Adipocyte (in vitro differentiated cells): ENCODE results near the gene EPB41L1.

Experiments
- DNase-seq: peaks from one replicate; pipeline ENCODE4 v3.0.0-alpha.2; 2015; ENCODE audit warnings: low read depth
- H3K27me3 ChIP-seq: replicated peaks from 2 replicates; pipeline ENCODE4 v1.7.0; 2013; ENCODE audit warnings: mild to moderate bottlenecking, low read length, moderate library complexity; ENCODE audit not compliant: control insufficient read depth, insufficient read depth
- H3K36me3 ChIP-seq: 2 replicates; pipeline ENCODE4 v1.7.0; 2013; ENCODE audit warnings: low read length, mild to moderate bottlenecking, moderate library complexity; ENCODE audit not compliant: control insufficient read depth, insufficient read depth, severe bottlenecking
- H3K4me1 ChIP-seq: 2 replicates; pipeline ENCODE4 v1.7.0; 2013; ENCODE audit warnings: mild to moderate bottlenecking, low read length, moderate library complexity; ENCODE audit not compliant: control insufficient read depth, insufficient read depth
- H3K4me3 ChIP-seq: 2 replicates; pipeline ENCODE4 v1.7.0; 2013; ENCODE audit warnings: mild to moderate bottlenecking, low read length, moderate library complexity
- H3K9ac ChIP-seq: 2 replicates; pipeline ENCODE4 v1.7.0; 2013; ENCODE audit warnings: mild to moderate bottlenecking, low read length, moderate library complexity
- H3K9me3 ChIP-seq: 2 replicates; pipeline ENCODE4 v1.7.0; 2013; ENCODE audit warnings: mild to moderate bottlenecking, low read length, moderate library complexity; ENCODE audit not compliant: control insufficient read depth

EPB41L1 gene

DNA sequence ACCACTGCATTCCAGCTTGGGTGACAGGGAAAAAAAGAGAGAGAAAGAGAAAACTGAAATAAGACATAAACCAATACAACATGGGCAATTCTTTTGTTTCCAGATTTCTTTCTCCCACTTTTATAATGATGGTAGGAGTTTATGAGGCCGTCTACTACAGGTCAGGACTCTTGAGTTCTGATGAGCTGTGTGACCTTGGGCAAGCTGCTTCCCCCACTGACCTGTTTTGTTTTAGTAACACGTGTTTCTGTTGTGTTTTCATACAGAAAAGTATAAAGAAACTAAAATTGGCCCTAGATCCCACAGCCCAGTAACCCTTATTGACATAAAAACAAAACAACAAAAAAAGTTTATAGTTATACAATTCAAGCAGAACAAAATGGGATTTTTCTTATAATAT, 58.8 kb downstream of the EPB41L1 start:
- Histone ChIP-seq H3K4me1 (no peaks in the 10 kb centered on the region), H3K9me3 (no peaks in the 10 kb centered on the region), H3K4me3 (no peak overlapping the region), H3K27me3 (no peaks in the 10 kb centered on the region), H3K9ac (no peak overlapping the region), H3K36me3 (peaks cover 26% of the 10 kb centered on the region)
- no peak for DNase-seq

DNA sequence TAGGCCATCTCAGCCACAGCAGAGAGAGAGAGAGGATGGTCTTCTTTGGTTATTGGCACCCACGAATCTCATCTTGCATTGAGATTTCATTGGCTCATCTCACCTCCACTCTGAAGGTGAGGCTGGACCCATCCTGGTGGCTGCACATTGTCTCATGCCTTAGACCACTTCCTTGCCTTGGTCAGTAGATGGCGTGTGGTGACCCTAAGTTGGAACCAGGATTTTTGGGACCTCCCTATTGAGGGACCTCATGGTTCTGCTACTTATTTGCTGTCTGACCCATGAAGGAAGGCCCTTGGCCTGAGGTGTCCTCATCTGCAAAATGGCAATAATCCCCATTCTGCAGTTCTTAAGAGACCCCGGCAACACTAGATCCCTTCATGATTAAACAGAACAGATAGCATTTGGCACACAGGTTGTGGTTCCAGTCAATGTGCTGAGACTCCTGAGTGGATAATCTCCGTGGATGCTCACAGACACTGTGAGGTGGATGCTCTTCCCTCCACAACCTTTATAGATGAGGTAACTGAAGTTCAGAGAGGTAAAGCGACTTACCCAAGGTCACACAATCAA, 60.2 kb downstream of the EPB41L1 start:
- peak; percentile 55 for DNase-seq
- no peaks in the 10 kb centered on the region for H3K4me1 ChIP-seq
- H3K4me3 ChIP-seq = no peak overlapping the region
- peaks cover 25% of the 10 kb centered on the region for H3K36me3 ChIP-seq
- no peaks in the 10 kb centered on the region for H3K9me3 ChIP-seq
- no peak overlapping the region for H3K9ac ChIP-seq
- H3K27me3 ChIP-seq = no peaks in the 10 kb centered on the region

GRCh38 chr20:36215778-36216177, 61.2 kb downstream of the EPB41L1 start:
- H3K4me1 ChIP-seq = no peaks in the 10 kb centered on the region
- H3K27me3 ChIP-seq = no peaks in the 10 kb centered on the region
- H3K4me3 ChIP-seq = no peak overlapping the region
- H3K9ac ChIP-seq = no peak overlapping the region
- H3K36me3 ChIP-seq = peaks cover 31% of the 10 kb centered on the region
- no peaks in the 10 kb centered on the region for H3K9me3 ChIP-seq
- no peak for DNase-seq

DNA sequence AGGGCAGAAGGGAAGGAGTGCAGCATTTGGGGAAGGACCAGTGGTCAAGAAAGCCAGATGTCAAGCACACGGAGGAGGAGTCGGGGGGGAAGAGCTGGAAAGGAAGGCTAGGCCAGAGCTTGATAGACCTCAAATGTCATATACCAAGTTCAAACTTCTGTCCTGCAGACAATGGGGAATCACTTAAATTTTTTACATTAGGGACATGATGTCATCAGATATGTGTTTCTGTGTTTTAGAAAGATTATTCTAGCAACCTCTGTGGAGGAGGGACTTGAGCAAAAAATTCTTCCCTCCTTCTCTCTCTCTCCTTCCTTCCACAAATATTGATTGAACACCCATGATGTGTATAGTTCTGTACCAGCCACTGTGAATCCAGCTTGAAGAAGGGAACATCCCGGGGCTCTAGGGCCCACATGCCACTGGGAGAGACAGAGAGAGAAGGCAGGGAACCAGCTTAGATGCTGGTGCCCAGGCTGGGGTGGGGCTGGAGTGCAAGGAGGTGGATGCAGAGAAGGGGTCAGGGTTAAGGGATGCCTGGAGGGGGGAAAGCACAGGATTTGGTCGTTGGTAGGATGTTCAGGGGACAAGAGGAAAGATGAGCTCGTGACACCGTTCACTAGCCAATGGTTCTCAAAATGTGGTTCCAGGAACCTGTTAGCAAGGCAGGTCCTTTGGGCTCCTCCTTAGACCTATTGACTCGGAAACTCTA, 61.9 kb downstream of the EPB41L1 start:
- no peaks in the 10 kb centered on the region for H3K27me3 ChIP-seq
- no peak for DNase-seq
- H3K4me1 ChIP-seq = no peaks in the 10 kb centered on the region
- no peaks in the 10 kb centered on the region for H3K9me3 ChIP-seq
- no peak overlapping the region for H3K4me3 ChIP-seq
- H3K36me3 ChIP-seq = peaks cover 33% of the 10 kb centered on the region
- H3K9ac ChIP-seq = no peak overlapping the region

- Histone ChIP-seq H3K36me3 (peaks cover 33% of the 10 kb centered on the region), H3K4me1 (no peaks in the 10 kb centered on the region)
- no peak for DNase-seq
These were observed 62.7 kb downstream of the EPB41L1 start for GRCh38 chr20:36217226-36217625.

DNA sequence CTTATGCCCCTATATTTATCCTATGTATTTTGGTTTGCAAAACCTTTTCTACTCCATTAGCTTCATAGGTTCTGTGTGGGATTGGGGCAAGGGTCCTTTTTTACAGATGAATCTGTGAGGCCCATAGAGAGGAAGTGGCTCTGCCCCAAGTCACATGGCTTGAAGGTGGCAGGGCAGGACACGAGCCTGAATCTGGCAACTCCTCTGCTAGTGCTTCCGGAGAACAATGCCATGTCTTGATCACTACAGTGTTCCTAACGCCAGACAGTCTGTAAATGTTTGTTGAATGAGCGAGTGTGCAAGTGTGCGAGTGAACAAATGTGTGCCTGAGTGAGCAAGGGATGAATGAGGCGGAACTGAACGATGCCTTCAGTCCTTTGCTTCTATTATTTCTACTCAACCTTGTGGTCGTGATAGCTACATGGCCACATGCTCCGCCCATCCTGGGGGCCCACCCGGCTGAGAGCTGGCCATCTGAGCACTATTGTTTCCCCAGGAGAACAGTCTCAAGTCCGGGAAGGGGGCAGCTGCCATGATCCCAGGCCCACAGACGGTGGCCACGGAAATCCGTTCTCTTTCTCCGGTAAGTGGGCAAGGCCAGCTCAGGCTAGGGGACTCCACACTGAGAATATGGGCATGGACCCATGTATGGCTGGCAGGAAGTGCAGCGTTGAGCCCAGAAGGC, 64.0 kb downstream of the EPB41L1 start:
- H3K9ac ChIP-seq = no peak overlapping the region
- no peaks in the 10 kb centered on the region for H3K9me3 ChIP-seq
- no peaks in the 10 kb centered on the region for H3K27me3 ChIP-seq
- no peaks in the 10 kb centered on the region for H3K4me1 ChIP-seq
- no peak for DNase-seq
- peaks cover 33% of the 10 kb centered on the region for H3K36me3 ChIP-seq
- H3K4me3 ChIP-seq = no peak overlapping the region

More at GRCh38 chr20:36217226-36217625, 62.7 kb downstream of the EPB41L1 start:
- Histone ChIP-seq H3K9ac (no peak overlapping the region), H3K9me3 (no peaks in the 10 kb centered on the region), H3K4me3 (no peak overlapping the region), H3K27me3 (no peaks in the 10 kb centered on the region)

- Histone ChIP-seq H3K9ac (no peak overlapping the region), H3K4me1 (no peaks in the 10 kb centered on the region), H3K36me3 (peaks cover 31% of the 10 kb centered on the region), H3K9me3 (no peaks in the 10 kb centered on the region), H3K4me3 (no peak overlapping the region), H3K27me3 (no peaks in the 10 kb centered on the region)
- DNase-seq = no peak
These were observed 65.2 kb downstream of the EPB41L1 start for GRCh38 chr20:36219671-36220220.

DNA sequence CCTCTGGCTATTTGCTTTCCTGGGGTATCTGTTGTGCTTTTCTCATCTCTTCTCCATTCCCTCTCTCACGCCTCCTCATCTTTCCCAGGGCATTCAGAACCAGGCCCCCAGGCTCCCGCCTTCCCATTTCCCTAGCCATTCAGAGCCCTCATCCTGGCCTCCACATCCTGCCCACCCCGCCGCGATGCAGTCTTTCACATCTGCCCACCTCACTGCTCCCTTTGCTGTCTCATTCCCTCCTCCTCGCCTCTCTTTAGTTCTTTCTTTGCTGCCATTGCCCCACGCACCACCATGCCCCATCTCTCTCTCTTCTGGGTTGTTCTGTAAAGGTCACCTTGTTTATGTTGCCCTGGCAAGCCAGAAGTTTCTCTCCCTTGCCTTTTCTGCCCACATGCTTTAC, 71.1 kb downstream of the EPB41L1 start:
- H3K9ac ChIP-seq = no peak overlapping the region
- peaks cover 29% of the 10 kb centered on the region for H3K36me3 ChIP-seq
- H3K9me3 ChIP-seq = no peaks in the 10 kb centered on the region
- H3K27me3 ChIP-seq = no peaks in the 10 kb centered on the region
- DNase-seq = no peak
- H3K4me1 ChIP-seq = no peaks in the 10 kb centered on the region
- no peak overlapping the region for H3K4me3 ChIP-seq

- Histone ChIP-seq H3K36me3 (peaks cover 23% of the 10 kb centered on the region), H3K4me3 (no peak overlapping the region), H3K4me1 (no peaks in the 10 kb centered on the region), H3K27me3 (no peaks in the 10 kb centered on the region), H3K9ac (no peak overlapping the region), H3K9me3 (no peaks in the 10 kb centered on the region)
- DNase-seq = no peak
These were observed 74.2 kb downstream of the EPB41L1 start for GRCh38 chr20:36228770-36229169.

DNA sequence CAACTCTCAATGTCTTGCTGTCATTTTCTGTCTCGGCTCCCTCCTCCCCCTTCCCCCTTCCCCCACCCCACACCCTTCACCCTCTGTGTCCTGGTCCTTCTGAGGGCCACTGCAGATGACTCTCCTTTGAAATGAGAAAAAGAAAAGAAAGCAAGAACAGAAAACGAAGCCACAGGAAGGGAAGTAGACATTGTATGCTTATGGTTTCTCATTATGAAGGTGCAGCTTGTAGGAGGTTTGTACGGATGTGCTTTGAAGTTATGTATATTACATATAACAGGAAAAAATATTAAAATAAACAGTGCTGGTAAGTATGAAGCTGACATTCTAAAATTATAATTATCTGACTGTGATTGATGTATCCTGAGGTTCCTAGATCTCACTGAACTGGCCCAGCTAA, 75.5 kb downstream of the EPB41L1 start:
- Histone ChIP-seq H3K4me3 (no peak overlapping the region), H3K9me3 (no peaks in the 10 kb centered on the region), H3K9ac (no peak overlapping the region), H3K27me3 (no peaks in the 10 kb centered on the region), H3K36me3 (peaks cover 21% of the 10 kb centered on the region), H3K4me1 (no peaks in the 10 kb centered on the region)
- DNase-seq = no peak

- Histone ChIP-seq H3K36me3 (peaks cover 12% of the 10 kb centered on the region), H3K4me1 (peaks cover 4% of the 10 kb centered on the region), H3K4me3 (no peak overlapping the region), H3K27me3 (no peaks in the 10 kb centered on the region), H3K9me3 (no peaks in the 10 kb centered on the region), H3K9ac (no peak overlapping the region)
- no peak for DNase-seq
These were observed 76.8 kb downstream of the EPB41L1 start for GRCh38 chr20:36231331-36231730.
